HCT116 (cell line): ENCODE results near the gene SORBS1. TPM values are rescaled to one million over a fixed set of nuclear protein-coding genes. Genes with fewer than 3 reads are reported as not detected.

Experiments used
- ATAC-seq: fragments of 200-7000 bp; cut with Tn5 transposase; 2 replicates; pipeline ENCODE4 v1.9.1; 2020; ENCODE audit warnings: mild to moderate bottlenecking, moderate library complexity
- BruUV-seq: library from RNA; stranded (reverse); fragments of 400-500 nt; replicated peaks from 2 replicates; lab custom pipeline; 2021; lab: Mats Ljungman, UMichigan
- CTCF ChIA-PET: fragments of 300-600 bp; sonication (Branson Sonifier 250); formaldehyde crosslinking; loops from one replicate; lab custom pipeline; 2021; ENCODE audit warnings: antibody characterized with exemption; lab: Charles Lee
- POLR2A ChIA-PET: fragments of 300-600, 350-600 bp; sonication (Branson Sonifier 250); formaldehyde crosslinking; loops from one replicate; lab custom pipeline; 2021; ENCODE audit warnings: antibody characterized with exemption; lab: Charles Lee
- RAD21 ChIA-PET, 2 experiments: fragments of 300-600 bp; sonication (Branson Sonifier 250); formaldehyde crosslinking; loops; one replicate each; lab custom pipeline; 2023; ENCODE audit warnings: low total read pairs in 2 of 2; ENCODE audit not compliant: uncharacterized antibody in 2 of 2, unreplicated experiment in 2 of 2, low non-redundant PET in 1 of 2; lab: Charles Lee
- DNase-seq: peaks from one replicate; pipeline ENCODE4 v3.0.0-alpha.2; 2010; ENCODE audit warnings: low read depth, low spot score
- H2AFZ ChIP-seq: fragments of 200-600 bp; shearing (Covaris generic), sonication (generic); 2 replicates; pipeline ENCODE4 v1.6.1; 2017; ENCODE audit warnings: low read depth, mixed run types, mixed read lengths, antibody characterized with exemption, low read length; ENCODE audit not compliant: poor library complexity, severe bottlenecking
- H3K27ac ChIP-seq: 2 replicates; pipeline ENCODE4 v1.5.1; 2012; ENCODE audit warnings: low read depth, low read length
- H3K27me3 ChIP-seq: fragments of 200-600 bp; sonication (generic); 2 replicates; pipeline ENCODE4 v1.6.1; 2016; ENCODE audit warnings: mixed run types, low read length, mixed read lengths; ENCODE audit not compliant: insufficient read depth
- H3K36me3 ChIP-seq, 2 experiments: fragments of 200-500 bp in 1 of 2; fragments of 200-600 bp in 1 of 2; sonication (Bioruptor generic) in 1 of 2; sonication (generic) in 1 of 2; 2 replicates each; pipeline versions ENCODE4 v1.5.1 to v1.6.1; 2014 to 2016; ENCODE audit warnings: low read length in 2 of 2, inconsistent platforms in 1 of 2, mixed read lengths in 1 of 2, mixed run types in 1 of 2; ENCODE audit not compliant: insufficient read depth in 2 of 2, control insufficient read depth in 1 of 2
- H3K4me1 ChIP-seq, 2 experiments: fragments of 200-600 bp in 1 of 2; sonication (generic) in 1 of 2; 2 replicates each; pipeline versions ENCODE4 v1.5.1 to v1.6.1; 2012 to 2017; ENCODE audit warnings: low read length in 2 of 2, inconsistent platforms in 1 of 2, mild to moderate bottlenecking in 1 of 2, mixed read lengths in 1 of 2, mixed run types in 1 of 2, moderate library complexity in 1 of 2; ENCODE audit not compliant: insufficient read depth in 2 of 2, control insufficient read depth in 1 of 2
- H3K4me2 ChIP-seq: fragments of 200-600 bp; sonication (generic); 2 replicates; pipeline ENCODE4 v1.6.1; 2017; ENCODE audit warnings: mixed run types, low read length, mixed read lengths
- H3K4me3 ChIP-seq, 2 experiments: fragments of 200-600 bp in 1 of 2; sonication (generic) in 1 of 2; replicated peaks in 1 of 2; 2 replicates each; pipeline ENCODE4 v1.5.1; 2011 to 2016; ENCODE audit warnings: low read length in 2 of 2, control low read depth in 1 of 2, low read depth in 1 of 2, mild to moderate bottlenecking in 1 of 2, mixed read lengths in 1 of 2, mixed run types in 1 of 2
- H3K79me2 ChIP-seq: fragments of 200-600 bp; sonication (generic); 2 replicates; pipeline ENCODE4 v1.6.1; 2017; ENCODE audit warnings: mild to moderate bottlenecking, mixed run types, low read length, moderate library complexity, mixed read lengths; ENCODE audit not compliant: insufficient read depth
- H3K9ac ChIP-seq: fragments of 200-600 bp; sonication (generic); 2 replicates; pipeline ENCODE4 v1.6.1; 2016; ENCODE audit warnings: low read length, mixed read lengths
- H3K9me2 ChIP-seq: fragments of 200-600 bp; sonication (generic), shearing (Covaris generic); 2 replicates; pipeline ENCODE4 v1.6.1; 2017; ENCODE audit warnings: mixed run types, mild to moderate bottlenecking, moderate library complexity; ENCODE audit not compliant: insufficient read depth
- H3K9me3 ChIP-seq, 2 experiments: fragments of 200-500 bp in 1 of 2; fragments of 200-600 bp in 1 of 2; sonication (Bioruptor generic) in 1 of 2; sonication (generic) in 1 of 2; 2 replicates each; pipeline ENCODE4 v1.6.1; 2014 to 2017; ENCODE audit warnings: low read length in 2 of 2, mixed read lengths in 2 of 2, inconsistent platforms in 1 of 2, low read depth in 1 of 2, mild to moderate bottlenecking in 1 of 2, mixed run types in 1 of 2, moderate library complexity in 1 of 2; ENCODE audit not compliant: control insufficient read depth in 1 of 2, insufficient read depth in 1 of 2
- H4K20me1 ChIP-seq: fragments of 200-600 bp; sonication (generic), shearing (Covaris generic); 2 replicates; pipeline ENCODE4 v1.6.1; 2017; ENCODE audit warnings: mixed run types, mild to moderate bottlenecking, moderate library complexity; ENCODE audit not compliant: insufficient read depth
- CBX3 ChIP-seq: IDR thresholded peaks from 2 replicates; pipeline ENCODE4 v1.6.1; 2012; ENCODE audit warnings: low read depth
- EGR1 ChIP-seq: IDR thresholded peaks from 2 replicates; pipeline ENCODE4 v1.6.1; 2012; ENCODE audit warnings: low read depth
- ELF1 ChIP-seq: IDR thresholded peaks from 2 replicates; pipeline ENCODE4 v1.6.1; 2012; ENCODE audit warnings: low read depth, borderline replicate concordance
- EZH2 ChIP-seq: fragments of 200-600 bp; sonication (generic); IDR thresholded peaks from 2 replicates; pipeline ENCODE4 v1.6.1; 2017; ENCODE audit warnings: antibody characterized with exemption, mixed run types
- EZH2phosphoT487 ChIP-seq: fragments of 200-600 bp; IDR thresholded peaks from 2 replicates; pipeline ENCODE4 v1.6.1; 2018; ENCODE audit warnings: antibody characterized with exemption, borderline replicate concordance
- JUND ChIP-seq: IDR thresholded peaks from 2 replicates; pipeline ENCODE4 v1.6.1; 2012
- RAD21 ChIP-seq: IDR thresholded peaks from 2 replicates; pipeline ENCODE4 v1.6.1; 2012; ENCODE audit warnings: low read depth, mild to moderate bottlenecking
- SRF ChIP-seq: IDR thresholded peaks from 2 replicates; pipeline ENCODE4 v1.6.1; 2012; ENCODE audit warnings: low read depth
- TCF7L2 ChIP-seq: IDR thresholded peaks from 2 replicates; pipeline ENCODE4 v1.7.0; 2011; ENCODE audit warnings: borderline replicate concordance, inconsistent platforms; ENCODE audit not compliant: insufficient read depth, insufficient read length; ENCODE audit errors: extremely low read depth
- YY1 ChIP-seq: IDR thresholded peaks from 2 replicates; pipeline ENCODE4 v1.6.1; 2011; ENCODE audit warnings: low read length, low read depth, moderate library complexity, mild to moderate bottlenecking; ENCODE audit not compliant: insufficient replicate concordance; ENCODE audit errors: extremely low read depth
- ZFX ChIP-seq: fragments of 450-650 bp; IDR thresholded peaks from 2 replicates; pipeline ENCODE4 v1.6.1; 2017
- ZNF274 ChIP-seq: fragments of 200-500 bp; sonication (Bioruptor generic); IDR thresholded peaks from 2 replicates; pipeline ENCODE4 v1.6.1; 2014; ENCODE audit warnings: mild to moderate bottlenecking, low read depth, low read length, inconsistent platforms
- intact Hi-C: fragments of 100-400 bp; cut with micrococcal nuclease; formaldehyde crosslinking; loops from 2 replicates; pipeline ENCODE4 v1.10.0; 2022
- total RNA-seq: library from RNA; stranded (reverse); gene quantifications from one replicate; pipeline ENCODE4 v1.2.1, GENCODE V29; 2021; ENCODE audit not compliant: unreplicated experiment
- TF ChIP-seq, protein P1 (sequence below): IDR thresholded peaks from 2 replicates; pipeline ENCODE4 v1.6.1; 2012
- TF ChIP-seq, protein P2 (sequence below), 3 experiments: fragments of 200-600 bp in 1 of 3; sonication (generic) in 1 of 3; IDR thresholded peaks in 2 of 3; conservative IDR thresholded peaks in 1 of 3; 2 replicates each; pipeline ENCODE4 v1.5.1; 2012 to 2017; ENCODE audit warnings: low read depth in 2 of 3, low read length in 2 of 3, antibody characterized with exemption in 1 of 3, borderline replicate concordance in 1 of 3, control low read depth in 1 of 3, mild to moderate bottlenecking in 1 of 3, mixed read lengths in 1 of 3, mixed run types in 1 of 3, moderate library complexity in 1 of 3; ENCODE audit not compliant: insufficient read depth in 1 of 3
- TF ChIP-seq, protein P3 (sequence below): IDR thresholded peaks from 2 replicates; pipeline ENCODE4 v1.6.1; 2012; ENCODE audit warnings: low read depth

The SORBS1 gene
- total RNA-seq, 1 experiment from 2014 or later, result 3.4 TPM

GRCh38 chr10:95303535-95303934 is 257.6 kb downstream of the SORBS1 start:
- no peak for ATAC-seq

More at GRCh38 chr10:95303535-95303934, 257.6 kb downstream of the SORBS1 start:
- no TSS peak for BruUV-seq
- no peak overlapping the region for H3K27ac ChIP-seq
- CTCF ChIA-PET, result no interaction called here
- POLR2A ChIA-PET, result no interaction called here
- H2AFZ ChIP-seq, result no peak overlapping the region
- H3K36me3 ChIP-seq, result no peaks in the 10 kb centered on the region
- TF ChIP-seq EZH2 (no peak), ELF1 (no peak), EGR1 (no peak), EZH2phosphoT487 (no peak), YY1 (no peak), ZNF274 (no peak), RAD21 (no peak), TCF7L2 (no peak), JUND (no peak), CBX3 (no peak), ZFX (no peak), SRF (no peak)
- TF ChIP-seq, protein P1, sequence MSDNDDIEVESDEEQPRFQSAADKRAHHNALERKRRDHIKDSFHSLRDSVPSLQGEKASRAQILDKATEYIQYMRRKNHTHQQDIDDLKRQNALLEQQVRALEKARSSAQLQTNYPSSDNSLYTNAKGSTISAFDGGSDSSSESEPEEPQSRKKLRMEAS, result no peak
- TF ChIP-seq, protein P2, sequence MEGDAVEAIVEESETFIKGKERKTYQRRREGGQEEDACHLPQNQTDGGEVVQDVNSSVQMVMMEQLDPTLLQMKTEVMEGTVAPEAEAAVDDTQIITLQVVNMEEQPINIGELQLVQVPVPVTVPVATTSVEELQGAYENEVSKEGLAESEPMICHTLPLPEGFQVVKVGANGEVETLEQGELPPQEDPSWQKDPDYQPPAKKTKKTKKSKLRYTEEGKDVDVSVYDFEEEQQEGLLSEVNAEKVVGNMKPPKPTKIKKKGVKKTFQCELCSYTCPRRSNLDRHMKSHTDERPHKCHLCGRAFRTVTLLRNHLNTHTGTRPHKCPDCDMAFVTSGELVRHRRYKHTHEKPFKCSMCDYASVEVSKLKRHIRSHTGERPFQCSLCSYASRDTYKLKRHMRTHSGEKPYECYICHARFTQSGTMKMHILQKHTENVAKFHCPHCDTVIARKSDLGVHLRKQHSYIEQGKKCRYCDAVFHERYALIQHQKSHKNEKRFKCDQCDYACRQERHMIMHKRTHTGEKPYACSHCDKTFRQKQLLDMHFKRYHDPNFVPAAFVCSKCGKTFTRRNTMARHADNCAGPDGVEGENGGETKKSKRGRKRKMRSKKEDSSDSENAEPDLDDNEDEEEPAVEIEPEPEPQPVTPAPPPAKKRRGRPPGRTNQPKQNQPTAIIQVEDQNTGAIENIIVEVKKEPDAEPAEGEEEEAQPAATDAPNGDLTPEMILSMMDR (IDR thresholded peaks at IDR 0.05 in 2 of 3, conservative IDR thresholded peaks at IDR 0.05 in 1 of 3; ENCODE audit: borderline replicate concordance in 1 of 3, insufficient read depth in 1 of 3, low read depth in 2 of 3, low read length in 2 of 3), result no peak
- TF ChIP-seq, protein P3, sequence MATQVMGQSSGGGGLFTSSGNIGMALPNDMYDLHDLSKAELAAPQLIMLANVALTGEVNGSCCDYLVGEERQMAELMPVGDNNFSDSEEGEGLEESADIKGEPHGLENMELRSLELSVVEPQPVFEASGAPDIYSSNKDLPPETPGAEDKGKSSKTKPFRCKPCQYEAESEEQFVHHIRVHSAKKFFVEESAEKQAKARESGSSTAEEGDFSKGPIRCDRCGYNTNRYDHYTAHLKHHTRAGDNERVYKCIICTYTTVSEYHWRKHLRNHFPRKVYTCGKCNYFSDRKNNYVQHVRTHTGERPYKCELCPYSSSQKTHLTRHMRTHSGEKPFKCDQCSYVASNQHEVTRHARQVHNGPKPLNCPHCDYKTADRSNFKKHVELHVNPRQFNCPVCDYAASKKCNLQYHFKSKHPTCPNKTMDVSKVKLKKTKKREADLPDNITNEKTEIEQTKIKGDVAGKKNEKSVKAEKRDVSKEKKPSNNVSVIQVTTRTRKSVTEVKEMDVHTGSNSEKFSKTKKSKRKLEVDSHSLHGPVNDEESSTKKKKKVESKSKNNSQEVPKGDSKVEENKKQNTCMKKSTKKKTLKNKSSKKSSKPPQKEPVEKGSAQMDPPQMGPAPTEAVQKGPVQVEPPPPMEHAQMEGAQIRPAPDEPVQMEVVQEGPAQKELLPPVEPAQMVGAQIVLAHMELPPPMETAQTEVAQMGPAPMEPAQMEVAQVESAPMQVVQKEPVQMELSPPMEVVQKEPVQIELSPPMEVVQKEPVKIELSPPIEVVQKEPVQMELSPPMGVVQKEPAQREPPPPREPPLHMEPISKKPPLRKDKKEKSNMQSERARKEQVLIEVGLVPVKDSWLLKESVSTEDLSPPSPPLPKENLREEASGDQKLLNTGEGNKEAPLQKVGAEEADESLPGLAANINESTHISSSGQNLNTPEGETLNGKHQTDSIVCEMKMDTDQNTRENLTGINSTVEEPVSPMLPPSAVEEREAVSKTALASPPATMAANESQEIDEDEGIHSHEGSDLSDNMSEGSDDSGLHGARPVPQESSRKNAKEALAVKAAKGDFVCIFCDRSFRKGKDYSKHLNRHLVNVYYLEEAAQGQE, result no peak
- no peak overlapping the region for H3K4me3 ChIP-seq
- H3K9me2 ChIP-seq, result no peaks in the 10 kb centered on the region
- RAD21 ChIA-PET, result no interaction called here
- peaks cover 4% of the 10 kb centered on the region; the same call in 1 of the 2 replicates for H4K20me1 ChIP-seq
- intact Hi-C loops, result no loop called here
- H3K4me2 ChIP-seq, result no peak overlapping the region
- no peaks in the 10 kb centered on the region for H3K9me3 ChIP-seq
- no peaks in the 10 kb centered on the region for H3K79me2 ChIP-seq
- peaks cover 21 to 25% of the 10 kb centered on the region in 2 experiments for H3K4me1 ChIP-seq
- no peak for DNase-seq
- peaks cover 41% of the 10 kb centered on the region for H3K27me3 ChIP-seq
- no peak overlapping the region for H3K9ac ChIP-seq
